Stimulated activated CD4-positive, alpha-beta T cell treated with anti-CD3 and anti-CD28 coated beads, TNF-alpha, amount 100 ng/mL, for 24 hours (primary cell): ENCODE results near the gene KIF20B.
A peak's percentile ranks its signal among the peaks of the same experiment; 100 is the strongest.

Experiments
- DNase-seq, 3 experiments: peaks; one replicate each; pipeline ENCODE4 v3.0.0-alpha.2; 2020; ENCODE audit warnings: low read depth in 3 of 3

Gene KIF20B, protein sequence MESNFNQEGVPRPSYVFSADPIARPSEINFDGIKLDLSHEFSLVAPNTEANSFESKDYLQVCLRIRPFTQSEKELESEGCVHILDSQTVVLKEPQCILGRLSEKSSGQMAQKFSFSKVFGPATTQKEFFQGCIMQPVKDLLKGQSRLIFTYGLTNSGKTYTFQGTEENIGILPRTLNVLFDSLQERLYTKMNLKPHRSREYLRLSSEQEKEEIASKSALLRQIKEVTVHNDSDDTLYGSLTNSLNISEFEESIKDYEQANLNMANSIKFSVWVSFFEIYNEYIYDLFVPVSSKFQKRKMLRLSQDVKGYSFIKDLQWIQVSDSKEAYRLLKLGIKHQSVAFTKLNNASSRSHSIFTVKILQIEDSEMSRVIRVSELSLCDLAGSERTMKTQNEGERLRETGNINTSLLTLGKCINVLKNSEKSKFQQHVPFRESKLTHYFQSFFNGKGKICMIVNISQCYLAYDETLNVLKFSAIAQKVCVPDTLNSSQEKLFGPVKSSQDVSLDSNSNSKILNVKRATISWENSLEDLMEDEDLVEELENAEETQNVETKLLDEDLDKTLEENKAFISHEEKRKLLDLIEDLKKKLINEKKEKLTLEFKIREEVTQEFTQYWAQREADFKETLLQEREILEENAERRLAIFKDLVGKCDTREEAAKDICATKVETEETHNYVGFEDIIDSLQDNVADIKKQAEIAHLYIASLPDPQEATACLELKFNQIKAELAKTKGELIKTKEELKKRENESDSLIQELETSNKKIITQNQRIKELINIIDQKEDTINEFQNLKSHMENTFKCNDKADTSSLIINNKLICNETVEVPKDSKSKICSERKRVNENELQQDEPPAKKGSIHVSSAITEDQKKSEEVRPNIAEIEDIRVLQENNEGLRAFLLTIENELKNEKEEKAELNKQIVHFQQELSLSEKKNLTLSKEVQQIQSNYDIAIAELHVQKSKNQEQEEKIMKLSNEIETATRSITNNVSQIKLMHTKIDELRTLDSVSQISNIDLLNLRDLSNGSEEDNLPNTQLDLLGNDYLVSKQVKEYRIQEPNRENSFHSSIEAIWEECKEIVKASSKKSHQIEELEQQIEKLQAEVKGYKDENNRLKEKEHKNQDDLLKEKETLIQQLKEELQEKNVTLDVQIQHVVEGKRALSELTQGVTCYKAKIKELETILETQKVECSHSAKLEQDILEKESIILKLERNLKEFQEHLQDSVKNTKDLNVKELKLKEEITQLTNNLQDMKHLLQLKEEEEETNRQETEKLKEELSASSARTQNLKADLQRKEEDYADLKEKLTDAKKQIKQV (N-terminal part only)

DNA sequence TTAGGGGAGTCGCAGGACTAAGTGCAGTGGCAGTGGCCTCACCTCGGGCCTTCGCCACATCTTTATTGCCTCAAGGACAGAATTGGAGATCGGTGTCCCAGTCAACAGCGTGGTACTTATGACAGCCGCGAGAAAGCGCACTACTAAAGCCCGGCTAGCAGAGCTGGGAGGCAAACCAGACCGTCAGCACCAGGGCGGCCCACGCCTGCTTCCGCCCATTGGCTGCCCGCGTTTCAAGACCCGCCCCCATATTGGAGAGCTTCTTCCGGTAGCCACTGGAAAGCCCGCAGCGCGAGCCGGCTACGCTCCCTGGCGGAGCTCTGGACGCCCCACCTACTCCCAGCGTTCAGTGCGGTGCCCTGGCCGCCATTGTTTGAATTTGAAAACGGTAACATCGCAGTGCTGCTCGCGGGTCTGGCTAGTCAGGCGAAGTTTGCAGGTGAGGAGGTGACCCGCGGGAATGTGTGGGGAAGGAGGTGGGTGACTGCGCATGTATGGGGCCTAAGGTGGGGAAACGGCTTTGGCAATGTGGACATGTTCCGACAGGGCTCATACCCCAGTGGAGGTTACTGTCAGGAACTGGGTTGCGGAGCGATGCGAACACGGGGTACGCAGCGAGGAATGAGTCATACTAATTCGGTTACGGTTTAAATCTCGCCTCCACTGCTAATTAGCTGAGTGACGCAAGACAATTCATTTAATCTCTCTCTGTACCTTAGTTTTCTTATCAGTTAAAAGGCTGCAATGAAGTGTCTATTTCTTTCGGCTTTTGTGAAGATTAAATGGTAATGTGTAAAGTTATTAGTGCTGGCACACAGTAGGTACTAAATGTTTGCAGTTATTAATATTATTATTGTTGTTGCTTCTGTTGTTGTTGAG, at the start of gene KIF20B:
Gene KIF20B (plus strand): TSS at position 349 of the 879 bp plus-strand sequence. CDS start 3,705 bp downstream, outside the sequence.
- DNase-seq, result peak; percentile 88 to 93 (median 90)

DNA sequence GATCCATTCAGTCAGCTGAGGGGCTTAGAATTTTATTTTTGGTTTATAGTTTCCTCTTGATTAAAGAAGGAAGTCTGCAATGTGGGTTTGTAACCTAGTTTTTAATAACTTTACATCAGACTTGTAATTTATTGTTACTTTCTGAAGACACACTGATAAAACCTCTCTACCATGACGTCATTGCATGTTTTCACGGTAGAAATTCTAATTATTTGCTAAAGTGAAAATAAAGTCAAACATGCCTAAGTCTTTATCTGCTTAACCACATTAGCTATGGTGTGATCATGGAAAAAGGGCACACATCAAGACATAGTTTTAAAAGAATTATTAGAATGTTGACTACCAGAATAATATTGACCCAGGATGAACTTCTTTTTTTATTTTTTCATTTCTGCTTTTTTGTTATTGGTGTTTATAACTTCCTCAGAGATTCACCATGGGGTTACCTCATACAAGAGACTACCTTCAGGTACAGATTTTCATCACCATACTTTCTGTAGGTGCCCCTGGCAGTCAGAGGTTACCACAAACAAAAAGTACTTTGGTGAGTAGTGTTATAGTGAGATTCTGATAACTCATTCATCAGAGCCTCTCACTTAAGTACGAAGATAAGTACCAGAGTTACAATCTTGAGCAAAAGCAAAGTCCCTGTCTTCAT, 49.3 kb upstream of the KIF20B start:
- DNase-seq, result no peak

DNA sequence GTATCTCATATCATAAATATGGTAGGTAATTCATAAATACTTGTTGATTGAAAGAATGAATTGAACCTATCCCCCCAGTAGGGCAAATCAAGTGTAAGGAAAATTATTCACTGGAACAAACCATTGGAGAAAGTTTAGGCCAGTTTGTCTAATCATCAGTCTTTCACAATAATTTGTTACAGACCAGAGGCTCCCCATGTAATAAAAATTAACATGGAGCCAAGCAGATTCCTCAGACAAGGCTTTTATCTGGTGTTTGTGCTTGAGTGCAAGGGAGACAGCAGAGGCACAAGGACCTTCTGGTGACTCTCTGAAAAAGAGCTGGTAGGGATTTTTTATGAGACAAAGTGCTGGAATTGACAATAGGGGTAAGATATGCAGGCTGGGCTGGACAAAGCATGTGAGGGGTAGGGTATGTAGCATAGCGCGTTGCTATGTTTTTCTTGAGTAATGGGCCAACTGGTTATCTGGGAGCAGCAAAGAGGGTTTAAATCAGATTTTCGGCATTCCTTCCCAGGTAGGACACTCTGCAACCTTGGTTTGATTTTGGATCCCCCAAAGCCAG, 48.5 kb upstream of the KIF20B start:
- DNase-seq, result no peak

DNA sequence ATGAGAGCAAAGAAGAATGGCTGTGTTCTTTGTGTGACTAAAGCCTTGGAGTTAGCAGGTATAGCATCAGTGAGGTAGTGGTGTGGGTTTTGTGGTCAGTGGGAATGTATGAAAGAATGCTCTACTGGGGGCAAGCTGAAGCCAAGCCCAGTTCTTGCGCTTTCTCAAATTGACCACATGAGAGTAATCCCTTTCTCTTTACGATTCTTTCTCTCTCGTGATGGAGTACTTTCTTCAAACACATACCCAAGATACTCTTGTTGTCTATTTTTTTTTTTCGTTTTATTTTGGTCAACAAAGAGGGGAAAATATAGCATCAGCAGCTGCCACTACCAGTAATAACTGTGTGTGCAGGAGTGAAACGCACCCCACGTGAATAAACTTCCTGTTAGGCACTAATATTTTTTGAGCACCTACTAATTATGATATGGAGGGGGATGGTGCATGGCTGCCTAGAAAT, 48.0 kb upstream of the KIF20B start:
- no peak for DNase-seq

DNA sequence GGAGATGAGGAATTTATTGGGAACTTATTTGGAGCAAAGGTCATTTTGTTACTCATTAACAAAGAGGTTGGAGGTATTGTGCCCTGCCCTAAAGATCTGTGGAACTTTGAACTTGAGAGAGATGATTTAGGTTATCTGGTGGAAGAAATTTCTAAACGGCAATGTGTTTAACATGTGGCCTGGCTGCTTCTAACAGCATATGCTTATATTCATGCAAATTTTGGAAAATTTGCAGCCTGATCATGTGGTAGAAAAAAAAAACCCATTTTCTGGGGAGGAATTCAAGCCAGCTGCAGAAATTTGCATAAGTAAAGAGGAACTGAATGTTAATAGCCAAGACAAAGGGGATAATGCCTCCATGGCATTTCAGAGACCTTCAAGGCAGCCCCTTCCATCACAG, 45.7 kb upstream of the KIF20B start:
- DNase-seq, result no peak

DNA sequence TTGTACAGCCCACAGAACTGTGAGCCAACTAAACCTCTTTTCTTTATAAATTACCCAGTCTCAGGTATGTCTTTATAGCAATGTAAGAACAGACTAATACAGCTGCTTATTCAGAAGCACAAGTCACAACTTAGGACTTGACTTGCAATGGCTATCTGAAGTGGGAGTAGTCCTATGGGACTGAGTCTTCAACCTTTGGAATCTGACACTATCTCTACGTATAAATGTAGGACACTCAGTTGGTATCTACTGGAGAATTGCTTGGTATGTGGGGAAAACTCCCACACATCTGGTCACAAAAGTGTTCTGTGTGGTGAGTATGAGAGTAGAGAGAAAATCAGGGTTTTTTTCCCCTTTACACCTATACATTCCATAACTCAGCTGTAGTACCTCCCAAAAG, 44.1 kb upstream of the KIF20B start:
- DNase-seq, result no peak

DNA sequence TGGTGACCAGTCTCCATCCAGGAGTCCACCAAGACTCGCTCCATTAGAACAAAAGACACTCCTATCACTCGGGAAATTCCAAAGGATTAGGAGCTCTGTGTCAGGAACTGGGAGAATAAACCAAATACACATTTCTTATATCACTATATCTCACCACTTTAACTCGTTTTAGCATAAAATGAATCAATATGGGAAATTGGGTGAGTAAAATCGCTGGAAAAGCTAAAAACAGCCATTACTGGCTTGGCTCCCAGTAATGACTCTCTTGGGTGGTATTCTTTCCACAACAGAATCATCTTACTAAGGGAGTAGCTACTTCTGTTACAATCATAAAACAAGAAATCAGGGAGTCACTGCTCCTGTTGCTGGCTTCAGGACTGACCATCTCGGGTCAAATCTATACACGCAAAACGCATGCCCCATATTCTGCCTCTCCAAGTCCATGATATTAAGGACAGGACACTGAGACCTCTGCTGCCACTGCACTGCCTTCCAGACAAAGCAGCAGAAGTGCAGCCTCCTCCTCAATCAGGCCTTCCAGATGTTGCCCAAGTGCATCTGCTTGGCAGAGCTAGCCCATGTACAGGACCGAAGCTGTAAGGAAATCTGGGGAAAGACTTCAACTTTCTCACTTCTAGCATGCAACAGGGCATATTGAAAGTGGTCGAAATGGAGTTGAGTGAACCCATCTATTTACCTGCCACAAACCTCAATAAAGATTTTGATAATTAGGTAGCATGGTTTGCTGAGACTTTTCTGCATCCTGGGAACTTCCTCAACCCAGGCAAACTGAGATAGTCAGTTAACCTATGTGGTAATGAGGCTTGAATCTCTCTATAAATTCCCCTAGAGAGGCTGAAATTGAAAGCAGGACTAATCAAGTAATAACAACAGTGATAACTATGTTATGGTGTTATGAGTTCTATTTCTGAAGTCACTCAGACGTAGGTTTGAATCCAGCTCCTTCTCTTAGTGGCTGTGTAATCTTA, 42.0 kb upstream of the KIF20B start:
- no peak for DNase-seq

DNA sequence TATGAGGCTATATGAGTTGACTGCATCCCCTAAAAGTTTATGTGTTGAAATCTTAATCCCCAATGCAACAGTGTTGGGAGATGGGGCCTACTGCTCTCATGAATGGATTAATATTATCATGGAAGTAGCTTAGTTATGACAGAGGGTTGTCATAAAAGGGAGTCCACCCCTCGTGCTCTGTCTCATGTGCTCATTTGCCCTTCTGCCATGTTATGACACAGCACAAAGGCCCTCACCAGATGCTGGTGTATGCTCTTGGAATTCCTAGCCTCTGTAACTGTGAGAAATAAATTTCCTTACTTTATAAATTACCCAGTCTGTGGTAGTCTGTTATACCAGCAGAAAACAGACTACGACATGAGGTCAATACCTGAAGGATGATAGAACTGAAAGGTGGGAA, 38.8 kb upstream of the KIF20B start:
- DNase-seq, result no peak

DNA sequence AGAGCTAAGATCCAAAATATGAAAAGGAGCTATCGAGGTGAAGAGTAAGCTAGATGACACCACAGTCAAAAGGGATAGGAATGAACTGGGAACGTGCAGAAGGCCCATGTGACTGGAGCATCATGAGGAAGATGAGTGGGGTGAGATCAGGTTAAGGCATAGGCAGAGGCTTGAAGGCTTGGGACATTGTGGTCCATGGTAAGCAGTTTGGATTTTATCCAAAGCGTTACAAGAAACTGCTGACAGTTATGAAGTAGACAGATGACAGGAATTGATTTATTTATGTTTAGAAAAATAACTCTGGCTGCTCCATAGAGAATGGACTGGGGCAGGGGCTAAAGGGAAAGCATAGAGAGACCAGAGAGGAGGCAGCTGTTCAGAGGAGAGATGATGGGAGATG, 38.2 kb upstream of the KIF20B start:
- no peak for DNase-seq

DNA sequence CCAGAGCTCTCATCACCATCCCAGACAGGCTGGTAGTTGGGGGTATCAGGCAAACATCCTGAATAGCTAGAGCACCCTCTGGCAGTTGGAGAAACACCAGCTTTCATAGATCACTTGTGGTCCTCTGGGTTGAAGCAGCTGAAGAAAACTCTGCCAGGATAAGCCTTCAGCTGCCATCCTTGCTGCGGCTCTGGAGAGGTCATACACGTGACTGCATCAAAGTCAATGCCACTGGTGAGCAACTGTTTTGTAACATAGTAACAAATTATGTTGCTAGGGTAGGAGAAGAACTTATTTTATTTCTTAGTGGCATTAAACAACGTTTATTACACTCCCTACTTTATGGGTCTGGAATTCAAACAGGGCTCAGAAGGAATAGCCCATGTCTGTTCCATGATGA, 37.2 kb upstream of the KIF20B start:
- no peak for DNase-seq

DNA sequence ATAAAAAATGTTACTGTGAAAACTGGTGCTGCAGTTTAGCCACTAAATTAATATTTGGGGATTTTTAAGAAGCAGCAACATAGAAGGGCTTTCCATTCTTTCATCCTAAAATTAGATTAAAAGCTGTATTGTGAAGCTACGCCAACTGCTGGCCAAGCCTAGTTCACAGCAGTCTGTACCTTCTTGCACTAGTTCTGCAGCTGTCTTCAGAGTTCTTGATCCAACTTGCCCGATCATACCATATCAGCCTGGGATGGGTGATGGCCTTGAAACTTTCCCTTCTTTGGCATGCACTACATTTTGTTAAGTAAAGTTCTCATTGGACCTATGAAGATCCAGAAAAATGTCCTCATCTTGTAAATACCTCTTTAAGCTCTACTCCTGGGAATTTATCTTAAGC, 36.1 kb upstream of the KIF20B start:
- no peak for DNase-seq

DNA sequence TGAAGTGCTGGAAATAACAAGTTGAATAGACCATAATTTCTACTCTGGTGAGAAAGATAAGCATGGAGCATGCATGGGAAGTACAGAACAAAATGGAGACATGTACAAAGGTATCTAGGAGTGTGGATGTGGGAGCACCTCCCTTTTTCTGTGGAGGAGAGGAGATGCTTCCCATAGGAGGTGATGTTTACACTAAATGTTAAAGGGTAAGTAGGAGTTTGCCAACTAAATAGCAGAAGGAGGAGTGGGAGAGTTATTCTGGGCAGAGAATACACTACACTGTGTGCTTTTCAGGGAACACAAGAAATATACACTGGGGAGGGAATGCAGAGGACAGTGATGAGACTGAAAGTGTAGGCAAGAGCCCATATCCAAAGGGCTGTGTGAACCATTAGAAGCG, 35.3 kb upstream of the KIF20B start:
- DNase-seq, result no peak

DNA sequence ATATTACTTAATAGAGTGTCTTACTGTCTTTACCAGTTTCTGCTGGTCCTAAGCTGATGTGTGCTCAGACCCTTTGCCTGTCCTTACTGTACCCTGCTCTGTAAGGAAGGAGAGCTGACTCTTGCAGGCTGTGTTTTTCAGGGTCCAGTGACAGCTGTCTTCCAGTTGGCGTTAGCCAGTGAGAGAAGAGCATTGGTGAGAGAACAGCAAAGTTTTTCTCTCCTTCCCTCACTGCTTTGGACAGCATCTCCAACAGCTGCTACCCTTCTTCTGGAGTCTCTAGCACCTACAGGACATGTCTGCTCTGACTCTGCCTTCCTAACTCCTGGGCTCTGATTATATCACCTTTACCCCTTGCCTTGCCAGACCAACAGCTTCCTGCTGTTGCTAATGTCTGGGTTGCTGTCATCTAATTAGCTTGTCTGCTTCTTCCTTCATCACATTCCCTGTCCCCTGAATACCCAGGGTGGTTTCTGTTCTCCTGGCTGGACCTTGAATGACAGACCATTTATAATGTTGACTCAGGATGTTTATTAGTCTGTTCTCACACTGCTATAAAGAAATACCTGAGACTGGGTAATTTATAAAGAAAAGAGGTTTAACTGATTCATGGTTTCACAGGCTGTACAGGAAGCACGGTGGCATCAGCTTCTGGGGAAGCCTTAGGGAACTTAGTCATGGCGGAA, 32.9 kb upstream of the KIF20B start:
- no peak for DNase-seq

DNA sequence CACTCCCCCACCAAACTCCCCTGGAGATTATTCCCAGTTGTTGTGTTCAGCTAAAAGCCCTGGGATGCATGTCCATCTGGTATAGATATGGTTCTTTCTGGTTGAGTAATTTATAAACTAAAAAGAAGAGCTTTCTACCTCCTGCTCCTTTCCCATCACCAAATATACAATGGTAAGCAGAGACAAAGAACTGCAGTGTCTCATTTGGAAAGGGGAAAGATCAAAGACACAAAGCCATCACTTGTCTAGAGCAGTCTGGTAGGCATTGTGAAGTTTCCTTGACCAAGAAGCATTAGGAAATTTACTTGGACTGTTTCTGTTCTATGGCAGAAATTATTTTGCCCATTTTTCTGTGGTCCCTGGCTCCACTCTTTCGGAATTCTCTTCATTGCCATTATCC, 31.4 kb upstream of the KIF20B start:
- DNase-seq, result no peak

DNA sequence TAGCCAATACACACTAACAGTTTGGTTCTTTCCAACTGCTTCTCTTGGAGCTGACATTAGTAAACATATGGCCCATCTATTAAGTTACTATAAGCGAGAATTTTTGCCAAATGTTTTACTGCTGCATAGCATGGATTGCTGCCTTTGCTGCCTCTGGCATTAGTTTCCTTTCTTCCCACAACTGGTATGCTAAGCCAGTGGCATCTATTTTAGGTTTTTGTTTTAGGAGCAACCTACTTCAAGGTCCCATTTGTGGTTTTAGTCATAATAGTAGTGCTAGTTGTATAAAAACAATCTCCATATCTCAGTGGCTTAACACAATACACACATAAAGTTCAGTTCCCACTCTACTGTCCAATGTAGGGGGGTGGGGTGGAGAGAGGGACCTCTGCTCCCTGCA, 30.5 kb upstream of the KIF20B start:
- no peak for DNase-seq

DNA sequence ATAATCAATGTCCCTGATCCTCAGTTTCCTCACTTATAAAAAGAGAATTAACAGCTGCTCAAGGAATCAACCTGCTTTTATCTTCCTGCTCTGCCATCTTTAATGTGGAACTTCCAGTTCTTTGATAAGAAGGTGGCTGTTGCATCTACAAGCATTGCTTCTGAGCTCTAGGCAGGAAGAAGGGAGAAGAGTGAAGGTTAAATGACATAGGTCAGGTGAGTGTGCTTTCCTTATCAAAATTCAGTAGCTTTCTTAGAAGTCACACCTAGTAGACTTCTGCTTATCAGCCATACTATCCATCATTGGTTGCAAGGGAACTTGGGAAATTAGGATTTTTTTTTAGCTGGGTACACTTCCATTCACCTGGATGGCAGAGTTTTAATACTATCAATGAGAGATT, 24.0 kb upstream of the KIF20B start:
- DNase-seq, result no peak

DNA sequence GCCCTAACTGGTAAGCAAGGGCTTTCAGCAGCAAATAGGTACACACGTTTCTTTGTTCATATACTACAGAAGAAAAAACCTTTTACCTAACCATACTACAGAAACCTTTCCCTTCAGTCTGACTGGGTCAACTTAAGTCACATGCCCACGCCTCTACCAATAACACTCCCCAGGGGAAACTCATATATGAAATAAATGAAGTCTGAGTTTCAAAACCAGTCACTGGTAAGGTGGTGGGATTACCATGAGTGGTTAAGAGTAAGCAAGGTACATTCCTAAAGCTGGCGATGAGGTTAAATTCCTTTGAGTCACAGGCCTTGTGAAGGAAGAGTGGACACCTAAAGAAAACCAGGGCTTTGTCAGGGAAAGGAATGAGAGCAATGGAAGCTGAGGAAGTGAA, 21.4 kb upstream of the KIF20B start:
- DNase-seq, result no peak

DNA sequence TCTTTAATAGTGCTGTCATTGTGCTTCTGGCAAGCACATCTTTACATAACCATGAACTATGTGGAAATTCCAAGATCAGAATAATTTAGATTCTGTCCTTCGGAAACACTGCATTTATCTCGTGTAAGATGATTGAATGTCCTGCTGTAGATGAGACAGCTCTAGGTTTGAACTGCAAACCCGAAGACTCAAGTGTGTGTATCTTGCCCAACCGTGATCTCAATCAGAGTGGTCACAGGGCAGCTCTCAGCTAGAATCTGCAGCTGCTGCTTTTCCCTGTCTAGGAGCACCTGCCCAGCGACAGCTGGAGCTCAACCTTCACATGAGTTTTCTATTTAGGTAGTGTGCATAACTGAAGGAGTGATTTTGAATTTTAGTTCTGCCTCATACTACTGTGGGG, 17.5 kb upstream of the KIF20B start:
- no peak for DNase-seq
